NK-92 (cell line): ENCODE measurements around the gene TMPRSS2.

Experiments
- DNase-seq: peaks from one replicate; lab custom pipeline; 2025; ENCODE audit not compliant: unreplicated experiment; lab: John Stamatoyannopoulos, UW

TMPRSS2 gene

DNA sequence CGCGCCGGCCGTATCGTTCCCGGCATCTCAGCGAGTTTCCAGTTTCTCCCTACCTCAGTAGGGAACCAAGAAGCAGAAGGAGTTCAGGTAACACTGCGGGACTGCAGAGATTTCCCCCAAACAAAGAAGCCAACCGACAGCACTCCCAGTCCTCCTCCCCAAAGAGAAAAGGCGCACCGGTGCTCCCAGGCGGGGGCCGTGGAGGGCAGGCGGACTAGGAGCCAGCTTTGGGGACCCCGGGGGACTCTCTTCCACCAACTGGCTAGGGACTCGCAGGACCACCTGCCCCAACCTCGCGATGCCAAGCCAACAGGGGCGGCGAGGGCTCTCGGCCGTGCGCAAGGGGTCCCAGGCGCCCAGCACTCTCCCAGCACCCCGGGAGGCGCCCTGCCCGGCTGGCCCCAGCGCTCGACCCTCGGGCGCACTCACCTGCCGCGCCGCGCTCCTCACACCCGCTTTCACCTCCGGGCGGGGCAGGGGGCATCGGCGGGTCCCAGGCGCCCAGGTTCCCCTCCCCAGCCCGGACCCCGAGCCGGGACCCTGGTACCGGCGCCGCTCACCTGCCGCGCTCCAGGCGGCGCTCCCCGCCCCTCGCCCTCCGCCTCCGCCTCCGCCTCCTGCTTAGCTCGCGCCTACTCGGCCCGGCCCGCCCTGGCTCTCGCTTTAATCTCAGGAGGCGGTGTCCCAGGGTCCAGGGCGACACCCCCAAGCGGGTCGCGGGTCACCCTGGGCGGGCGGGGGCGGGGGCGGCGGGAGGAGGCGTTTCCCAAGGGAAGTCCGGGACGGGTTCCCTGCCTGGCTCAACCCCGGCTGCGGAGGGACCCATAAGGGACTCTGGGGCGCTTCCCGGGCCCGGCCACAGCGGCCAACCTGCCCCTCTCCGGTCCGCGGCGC lies at the start of gene TMPRSS2:
Gene TMPRSS2, minus strand, starts transcription at position 638 of the 894 bp plus-strand sequence. CDS start 10,025 bp downstream, outside the sequence.
- DNase-seq: no peak

DNA sequence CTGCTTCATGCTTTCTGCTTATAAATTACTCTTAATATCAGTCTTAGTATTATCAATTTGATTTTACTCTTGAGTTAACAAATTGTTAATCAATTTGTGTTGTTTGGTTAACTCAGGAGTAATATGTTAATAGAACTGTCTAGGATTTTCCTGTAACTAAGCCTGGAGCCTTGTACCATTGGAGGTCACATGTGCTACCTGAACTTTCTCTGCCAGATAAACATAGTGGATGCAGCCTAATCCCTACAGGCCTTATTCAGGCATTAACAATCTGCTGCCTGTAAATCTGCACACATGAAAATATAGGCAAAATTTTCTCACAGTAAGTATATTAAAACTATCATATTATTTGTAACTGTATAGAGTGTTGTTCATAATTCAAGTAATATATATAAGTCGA lies 47.1 kb upstream of the TMPRSS2 start:
- no peak for DNase-seq

DNA sequence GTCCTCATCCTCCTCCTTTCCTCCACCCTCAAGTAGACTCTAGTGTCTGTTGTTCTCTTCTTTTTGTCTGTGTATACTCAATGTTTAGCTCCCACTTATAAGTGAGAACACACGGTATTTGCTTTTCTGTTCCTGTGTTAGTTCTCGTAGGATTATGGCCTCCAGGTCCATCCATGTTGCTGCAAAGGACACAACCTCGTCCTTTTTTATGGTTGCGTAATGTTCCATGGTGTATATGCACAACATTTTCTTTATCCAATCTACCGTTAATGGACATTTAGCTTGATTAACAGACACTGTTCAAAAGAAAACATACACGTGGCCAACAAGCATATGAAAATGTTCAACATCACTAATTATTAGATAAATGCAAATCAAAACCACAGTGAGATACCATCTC lies 44.3 kb upstream of the TMPRSS2 start:
- DNase-seq: no peak

DNA sequence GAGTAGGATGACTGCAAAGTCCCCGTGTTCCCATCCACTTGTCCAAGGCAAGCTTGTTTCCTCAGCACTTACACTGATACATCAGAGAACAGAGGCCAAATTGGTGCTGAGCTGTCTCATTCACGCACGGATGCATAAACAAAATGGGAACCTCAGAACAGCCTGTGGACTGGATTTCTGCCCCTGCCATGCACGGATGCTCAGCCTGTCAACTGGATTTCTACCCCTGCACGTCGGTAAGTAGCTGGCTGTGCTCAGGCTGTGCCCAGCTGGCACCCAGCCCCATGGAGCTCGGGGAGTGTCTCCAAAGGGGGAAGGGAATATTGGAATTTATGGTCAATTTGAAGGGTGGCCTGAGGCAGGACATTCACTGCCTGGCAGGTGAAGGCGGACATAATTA lies 40.8 kb upstream of the TMPRSS2 start:
- DNase-seq: no peak

DNA sequence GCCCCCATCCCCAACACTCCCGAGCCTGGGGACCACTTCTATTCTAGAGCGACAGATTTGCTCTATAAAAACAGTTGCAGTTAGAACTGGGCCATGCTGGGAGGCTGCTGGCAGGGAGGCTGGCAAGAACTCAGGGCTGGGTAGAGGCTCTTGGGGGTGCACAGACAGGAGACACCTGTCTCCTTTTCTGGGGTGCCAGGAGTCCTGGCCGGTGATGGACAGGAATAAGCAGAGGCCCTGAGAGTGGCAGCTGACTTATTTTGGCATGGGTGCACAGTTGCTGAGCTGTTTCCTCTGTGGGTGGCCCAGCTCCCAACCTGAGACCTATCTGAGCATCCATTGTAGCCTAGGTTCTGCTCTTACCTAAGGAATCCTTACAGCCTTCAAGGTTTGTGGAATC lies 39.2 kb upstream of the TMPRSS2 start:
- no peak for DNase-seq

DNA sequence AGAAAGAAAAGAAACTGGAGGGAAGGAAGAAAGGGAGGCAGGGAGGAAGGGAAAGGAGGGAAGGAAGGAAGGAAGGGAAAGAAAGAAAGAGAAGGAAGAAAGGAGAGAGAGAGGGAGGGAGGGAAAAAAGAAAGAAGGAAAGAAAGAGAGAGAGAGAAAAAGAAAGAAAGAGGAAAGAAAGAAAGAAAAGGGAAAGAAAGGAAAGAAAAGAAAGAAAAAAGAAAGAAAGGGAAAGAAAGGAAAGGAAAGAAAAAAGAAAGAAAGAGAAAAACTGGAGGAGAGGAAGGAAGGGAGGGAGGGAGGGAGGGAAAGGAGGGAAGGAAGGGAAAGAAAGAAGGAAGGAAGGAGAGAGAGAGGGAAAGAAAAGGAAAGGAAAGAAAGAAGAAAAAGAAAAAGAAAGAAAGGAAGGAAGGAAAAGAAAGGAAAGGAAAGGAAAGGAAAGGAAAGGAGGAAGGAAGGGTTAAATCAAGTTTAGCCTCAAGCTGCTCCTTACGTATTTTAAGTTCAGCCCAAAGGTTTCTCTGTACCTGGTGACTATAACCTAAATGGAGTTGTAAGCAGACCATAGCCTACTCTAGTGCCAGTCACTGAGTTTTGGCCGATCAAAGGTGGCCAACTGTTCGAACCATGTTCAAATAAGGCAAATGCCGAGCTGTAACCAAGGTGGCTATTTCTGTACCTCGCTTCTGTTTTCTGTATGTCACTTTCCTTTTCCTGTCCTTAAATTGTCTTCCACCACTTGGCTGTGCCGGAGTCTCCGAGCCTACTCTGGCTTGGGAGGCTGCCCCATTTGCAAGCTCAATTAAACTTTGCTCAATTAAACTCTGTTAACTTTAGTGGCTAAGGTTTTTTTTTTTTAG lies 37.8 kb upstream of the TMPRSS2 start:
- no peak for DNase-seq

DNA sequence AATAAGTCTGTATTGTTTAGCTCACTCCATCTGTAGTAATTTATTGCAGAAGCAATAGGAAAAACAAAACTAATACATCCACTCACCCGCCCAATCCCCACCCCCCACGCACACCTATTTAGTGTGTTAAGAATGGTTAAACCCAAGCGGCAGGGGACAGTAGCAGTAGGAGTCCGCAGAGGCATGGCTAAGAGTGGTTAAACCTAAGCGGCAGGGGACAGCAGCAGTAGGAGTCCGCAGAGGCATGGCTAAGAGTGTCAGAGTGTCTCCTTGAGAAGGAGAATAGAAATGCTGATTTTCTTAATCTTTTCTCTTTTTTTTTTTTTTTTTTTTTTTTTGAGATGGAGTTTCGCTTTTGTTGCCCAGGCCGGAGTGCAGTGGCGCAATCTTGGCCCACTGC lies 34.8 kb upstream of the TMPRSS2 start:
- DNase-seq: no peak

DNA sequence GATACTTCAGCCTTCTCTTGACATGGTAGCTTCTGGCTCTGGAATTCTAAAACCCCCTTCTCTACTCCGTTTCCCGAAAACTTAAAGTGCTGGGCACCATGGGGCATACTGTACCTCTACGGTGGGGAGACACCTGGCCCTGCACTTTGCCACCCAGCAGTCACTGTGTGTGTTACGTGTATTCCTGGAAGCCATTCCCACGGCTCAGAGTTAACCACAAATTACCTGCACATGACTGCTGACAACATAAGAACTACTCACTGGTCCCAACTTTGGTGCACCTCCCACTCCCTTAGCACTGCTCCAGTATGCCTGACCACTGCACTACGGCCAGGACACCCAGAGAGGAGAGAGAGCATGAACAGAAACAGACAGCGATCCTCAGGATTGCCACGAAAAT lies 29.4 kb upstream of the TMPRSS2 start:
- no peak for DNase-seq

DNA sequence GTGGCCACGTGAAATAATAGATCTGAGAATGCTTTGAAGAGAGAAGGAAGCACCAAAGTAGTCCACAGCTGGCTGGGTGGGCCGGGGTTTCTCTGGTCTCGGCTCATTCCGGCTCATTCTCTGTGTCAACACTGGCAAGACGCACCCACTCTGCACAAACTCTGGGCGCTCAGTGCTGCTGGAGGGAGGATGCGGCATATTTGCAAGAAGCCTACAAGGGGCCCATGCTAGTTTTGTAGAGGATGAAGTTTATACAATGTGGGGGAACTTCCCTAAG lies 28.8 kb upstream of the TMPRSS2 start:
- no peak for DNase-seq

DNA sequence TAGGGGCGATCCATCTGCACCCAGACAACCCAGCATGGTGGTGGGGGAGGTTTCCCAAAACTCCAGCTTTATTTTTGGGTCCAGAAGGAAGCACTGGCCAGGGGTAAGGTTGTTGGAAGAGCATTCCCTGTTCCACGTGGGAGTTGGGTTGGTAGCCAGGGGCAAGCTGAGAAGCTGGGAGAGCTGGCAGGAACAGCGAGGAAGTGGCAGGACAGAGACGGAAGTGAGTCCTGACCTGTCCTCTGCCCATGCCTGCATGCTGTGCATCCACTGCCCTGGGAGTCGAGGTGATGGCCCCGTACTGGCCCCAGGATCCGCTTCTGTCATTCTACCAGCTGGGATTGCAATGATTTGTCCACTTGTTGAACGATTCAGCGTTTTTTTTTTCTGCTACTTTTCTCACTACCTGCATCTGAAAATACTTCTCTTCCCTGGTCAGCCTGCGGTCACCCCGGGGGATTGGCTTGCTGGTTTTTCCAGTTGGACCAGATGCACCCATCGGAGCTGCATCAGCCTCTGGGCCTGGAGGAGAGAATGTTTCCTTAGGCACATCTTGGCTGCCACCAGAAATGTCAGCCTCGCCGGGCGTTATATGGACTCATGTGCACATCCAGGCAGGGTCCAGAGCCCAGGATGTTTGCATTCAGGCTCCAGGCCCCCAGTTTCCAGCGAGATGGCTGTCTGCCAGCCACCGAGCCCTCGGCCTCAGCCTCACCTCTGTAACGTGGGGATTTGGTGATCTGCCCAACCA lies 28.3 kb upstream of the TMPRSS2 start:
- no peak for DNase-seq

DNA sequence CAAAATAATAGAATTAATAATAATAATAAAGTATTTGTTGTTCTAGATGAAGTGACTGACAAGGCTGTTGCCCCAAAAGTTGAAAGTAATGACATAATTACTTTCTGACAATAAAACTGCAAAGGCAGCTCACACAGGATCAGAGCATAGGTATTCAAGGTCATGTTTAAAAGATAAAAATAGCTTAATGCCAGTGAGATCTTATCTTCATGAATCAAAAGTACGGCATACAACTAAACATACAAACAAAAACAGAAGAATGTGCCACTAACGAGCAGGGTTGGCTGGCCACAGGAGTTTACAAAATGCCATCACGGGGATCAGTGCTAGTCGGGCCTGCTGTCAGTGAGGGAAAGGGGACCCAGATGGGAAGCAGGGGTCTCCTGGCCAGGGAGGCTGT lies 22.4 kb upstream of the TMPRSS2 start:
- DNase-seq: no peak

DNA sequence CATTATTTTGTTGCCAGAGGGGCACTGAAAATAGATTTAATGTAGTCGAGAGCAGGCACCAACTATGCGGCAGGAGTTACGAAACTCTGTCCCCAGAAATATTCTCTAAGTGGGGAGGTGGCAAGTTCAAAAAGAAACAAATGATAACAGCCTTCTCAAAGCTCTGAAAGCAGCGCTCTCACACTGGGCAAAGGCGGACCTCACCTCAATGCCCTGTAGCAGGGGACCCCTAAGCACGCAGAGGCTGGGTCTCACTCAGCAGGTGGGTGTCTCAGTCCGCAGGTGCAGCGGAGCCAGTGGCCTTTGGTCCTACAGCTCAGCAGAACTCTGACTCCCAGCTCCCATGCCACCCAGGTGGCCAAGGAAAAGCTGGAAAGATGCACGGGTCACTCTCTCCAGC lies 21.8 kb upstream of the TMPRSS2 start:
- DNase-seq: no peak

DNA sequence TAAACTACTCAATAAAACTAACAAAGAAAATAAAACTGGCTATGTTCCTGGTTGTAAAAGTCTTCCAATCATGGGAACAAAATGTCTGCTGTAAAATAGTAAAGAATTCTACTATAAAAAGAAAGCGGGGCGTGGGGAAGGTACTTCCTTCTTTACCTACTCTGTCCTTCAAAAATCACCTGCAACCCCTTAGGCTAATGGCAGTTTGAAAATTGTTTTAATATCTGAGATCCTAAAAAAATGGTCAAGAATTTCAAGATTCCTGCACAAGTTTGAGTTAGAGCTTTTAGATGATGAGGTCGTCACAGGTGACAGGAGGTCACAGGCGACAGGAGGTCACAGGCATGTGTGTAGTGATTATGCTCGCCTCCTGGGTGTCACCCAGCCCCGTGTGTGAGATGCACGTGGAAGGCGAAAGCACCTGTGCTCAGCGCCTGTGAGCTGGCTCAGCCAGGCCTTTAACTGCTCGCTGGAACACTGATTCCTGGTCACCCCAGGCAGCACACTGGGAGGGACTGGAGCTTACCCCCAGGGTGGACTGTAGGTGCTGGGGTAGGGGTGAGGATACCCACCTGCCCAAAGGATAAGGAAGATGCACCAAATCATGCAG lies 18.6 kb upstream of the TMPRSS2 start:
- no peak for DNase-seq

DNA sequence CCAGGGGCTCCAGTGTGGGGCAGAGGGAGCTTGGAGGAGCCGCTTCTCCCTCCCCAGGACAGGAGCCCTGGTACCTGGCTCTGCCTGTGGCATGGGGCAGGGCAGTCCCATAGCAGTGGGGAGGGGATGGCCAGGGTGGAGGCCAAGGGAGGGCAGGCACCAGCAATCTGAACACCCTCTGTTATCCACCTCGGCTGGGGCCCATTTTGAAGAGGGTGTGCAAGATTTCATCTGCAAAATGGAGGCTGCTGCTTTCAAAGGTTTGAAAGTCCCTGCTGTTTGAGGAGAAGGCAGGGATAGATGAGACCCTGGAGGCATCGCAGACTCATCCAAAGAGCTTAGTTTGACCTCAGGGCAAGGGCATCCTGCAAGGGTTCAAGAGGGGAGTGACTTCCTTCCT lies 15.2 kb upstream of the TMPRSS2 start:
- no peak for DNase-seq

DNA sequence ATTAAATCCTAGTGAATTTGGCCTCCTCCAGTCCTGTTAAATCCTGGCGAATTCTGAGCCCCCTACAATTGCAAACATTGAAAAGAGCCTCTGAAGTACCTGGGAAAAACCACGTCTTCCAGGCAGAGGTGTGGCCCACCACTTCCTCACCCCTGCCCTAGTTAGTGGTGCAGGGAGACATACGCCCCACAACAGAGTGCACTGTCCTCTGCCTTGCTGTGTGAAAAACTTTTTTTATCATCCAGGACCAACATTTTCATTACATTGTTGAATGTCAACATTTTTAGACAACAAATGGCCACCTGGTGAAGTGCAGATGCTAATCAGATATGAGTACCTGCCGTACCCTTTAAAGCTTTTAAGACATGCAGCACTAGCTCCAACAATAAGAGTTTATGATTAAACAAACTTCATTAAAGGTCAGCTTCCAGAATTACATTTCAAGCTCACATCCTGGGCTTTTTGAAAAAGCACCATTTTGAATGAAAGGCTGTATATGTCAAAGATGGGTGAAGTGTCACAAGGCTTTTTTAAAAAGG lies 13.6 kb upstream of the TMPRSS2 start:
- no peak for DNase-seq

DNA sequence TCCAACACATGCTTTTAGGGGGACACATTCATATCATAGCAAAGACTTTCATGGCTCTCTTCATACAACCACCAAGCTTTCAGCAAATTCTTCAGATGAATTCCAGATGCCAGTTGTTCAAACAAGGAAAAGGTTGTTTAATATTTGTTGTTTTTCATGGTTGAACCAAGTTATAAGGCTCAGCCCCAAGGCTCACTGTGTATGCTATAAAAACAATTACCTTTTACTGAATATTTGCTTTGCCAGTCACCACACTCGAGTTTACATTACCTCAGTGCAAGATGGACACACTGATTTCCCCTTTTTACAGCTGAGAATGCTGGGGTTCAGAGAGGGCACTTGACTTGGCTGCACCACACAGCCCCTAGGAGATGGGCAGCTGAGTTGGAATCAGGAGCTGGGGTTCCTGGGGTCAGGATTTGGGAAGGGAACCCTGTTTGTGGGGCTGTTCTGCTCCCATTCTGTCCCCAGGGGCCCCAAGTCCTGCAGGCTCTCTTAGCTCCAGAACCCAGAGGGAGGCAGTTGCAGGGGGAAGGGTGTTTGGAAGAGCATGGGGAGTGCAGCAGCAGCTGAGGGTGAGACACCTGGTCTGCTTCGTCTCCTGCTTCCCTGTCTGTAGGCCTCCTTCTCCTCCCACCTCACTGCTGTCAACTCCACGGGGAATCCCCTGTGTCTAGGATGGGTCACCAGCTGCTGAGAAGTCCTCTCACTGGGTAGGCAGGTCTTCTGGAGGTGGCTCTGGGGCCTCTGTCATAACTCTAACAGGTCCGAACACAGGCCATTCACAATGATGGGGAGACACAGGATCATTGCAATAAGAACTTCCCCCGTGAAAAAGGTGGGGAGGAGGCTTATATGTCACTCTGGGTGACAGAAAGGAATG lies 12.8 kb upstream of the TMPRSS2 start:
- no peak for DNase-seq

DNA sequence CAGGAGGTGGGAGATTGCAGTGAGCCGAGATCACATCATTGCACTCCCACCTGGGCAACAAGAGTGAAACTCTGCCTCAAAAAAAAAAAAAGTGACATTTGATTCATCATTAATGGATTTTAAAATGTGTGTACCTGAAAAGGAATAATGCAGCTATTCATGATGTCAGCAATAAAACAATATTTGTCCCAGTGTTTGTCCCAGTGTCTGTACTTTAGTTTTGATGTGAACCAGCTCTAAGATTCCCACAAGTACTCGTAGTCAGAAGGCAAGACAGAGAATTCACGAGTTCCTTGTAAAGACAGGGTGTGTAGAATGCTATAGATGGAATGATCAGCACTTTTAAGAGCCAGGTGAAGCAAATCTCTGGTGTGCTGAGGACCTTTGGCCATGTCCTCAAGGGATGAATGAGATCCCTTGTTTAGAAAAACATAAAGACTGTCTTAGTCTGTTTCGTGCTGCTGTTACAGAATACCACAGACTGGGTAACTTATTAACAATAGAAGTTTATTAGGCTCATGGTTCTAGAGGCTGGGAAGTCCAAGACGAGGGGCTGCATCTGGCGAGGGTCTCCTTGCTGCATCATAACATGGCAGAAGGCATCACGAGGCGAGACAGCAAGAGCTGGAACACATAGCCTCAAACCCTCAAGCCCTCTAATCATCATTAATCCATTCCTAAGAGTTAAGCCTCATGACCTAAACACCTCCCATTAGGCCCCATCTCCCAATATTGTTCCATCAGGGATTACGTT lies 12.0 kb upstream of the TMPRSS2 start:
- no peak for DNase-seq

DNA sequence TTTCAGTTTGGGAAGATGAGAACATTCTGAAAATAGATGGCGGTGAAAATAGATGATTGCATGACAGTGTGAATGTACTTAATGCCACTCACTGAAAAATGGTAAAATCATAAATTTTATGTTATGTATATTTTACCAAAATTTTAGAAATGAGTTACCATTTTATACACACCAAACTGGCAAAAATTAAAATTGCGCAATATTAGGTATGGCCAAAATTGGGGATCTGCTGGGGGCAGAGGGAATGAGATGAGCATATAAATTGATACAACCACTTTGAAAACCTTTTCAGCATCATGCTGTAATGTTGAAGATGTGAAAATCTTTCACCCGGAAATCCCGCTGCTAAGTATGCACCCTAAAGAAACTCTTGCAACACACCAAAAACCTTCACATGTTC lies 10.8 kb upstream of the TMPRSS2 start:
- DNase-seq: no peak

DNA sequence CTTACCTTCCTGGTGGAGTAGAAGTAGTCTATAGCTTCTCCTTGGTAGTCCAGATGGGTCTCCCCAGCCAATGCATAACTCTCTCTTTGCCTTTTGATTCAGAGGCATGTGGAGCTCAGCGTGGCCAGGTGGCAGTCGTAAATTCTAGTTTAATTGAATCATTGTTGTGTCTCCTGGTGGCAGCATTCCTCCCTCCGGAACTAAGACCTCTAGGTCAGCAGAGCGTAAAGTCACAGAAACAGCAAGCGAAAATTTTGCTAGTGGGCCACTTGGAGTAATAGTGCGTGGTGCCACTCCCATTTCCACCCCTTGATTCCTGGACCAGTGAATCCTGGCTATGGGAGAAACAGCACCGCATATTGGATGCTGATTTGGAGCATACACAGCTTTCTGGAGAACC lies 3.9 kb upstream of the TMPRSS2 start:
- no peak for DNase-seq
